AG09309 (cell line): Measurements from ENCODE around the gene ASXL1.
A peak's percentile ranks its signal among the peaks of the same experiment; 100 is the strongest.

Experiments used
- DNase-seq: peaks from one replicate; pipeline ENCODE4 v3.0.0-alpha.2; 2010; ENCODE audit warnings: low read depth
- H3K4me3 ChIP-seq: 2 replicates; pipeline ENCODE4 v1.5.1; 2011; ENCODE audit warnings: mild to moderate bottlenecking, low read depth, low read length, moderate library complexity; ENCODE audit not compliant: control insufficient read depth
- TF ChIP-seq, protein P1 (sequence below): IDR thresholded peaks from 2 replicates; pipeline ENCODE4 v1.5.1; 2011; ENCODE audit warnings: mild to moderate bottlenecking, low read depth, low read length, inconsistent platforms; ENCODE audit not compliant: insufficient read depth, control insufficient read depth; ENCODE audit errors: missing control alignments

The ASXL1 gene

DNA sequence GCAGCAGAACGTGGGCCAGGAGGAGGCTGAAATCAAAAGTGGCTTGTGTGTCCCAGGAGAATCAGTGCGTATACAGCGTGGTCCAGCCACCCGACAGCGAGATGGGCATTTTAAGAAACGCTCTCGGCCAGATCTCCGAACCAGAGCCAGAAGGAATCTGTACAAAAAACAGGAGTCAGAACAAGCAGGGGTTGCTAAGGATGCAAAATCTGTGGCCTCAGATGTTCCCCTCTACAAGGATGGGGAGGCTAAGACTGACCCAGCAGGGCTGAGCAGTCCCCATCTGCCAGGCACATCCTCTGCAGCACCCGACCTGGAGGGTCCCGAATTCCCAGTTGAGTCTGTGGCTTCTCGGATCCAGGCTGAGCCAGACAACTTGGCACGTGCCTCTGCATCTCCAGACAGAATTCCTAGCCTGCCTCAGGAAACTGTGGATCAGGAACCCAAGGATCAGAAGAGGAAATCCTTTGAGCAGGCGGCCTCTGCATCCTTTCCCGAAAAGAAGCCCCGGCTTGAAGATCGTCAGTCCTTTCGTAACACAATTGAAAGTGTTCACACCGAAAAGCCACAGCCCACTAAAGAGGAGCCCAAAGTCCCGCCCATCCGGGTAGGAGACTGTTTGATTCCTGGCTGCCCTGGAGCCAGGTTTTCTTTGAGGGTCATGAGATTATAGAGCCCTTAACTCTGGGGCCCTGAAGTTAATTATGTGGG is 75.3 kb downstream of the ASXL1 start:
- DNase-seq: no peak
- H3K4me3 ChIP-seq: no peak overlapping the region
- TF ChIP-seq, protein P1, sequence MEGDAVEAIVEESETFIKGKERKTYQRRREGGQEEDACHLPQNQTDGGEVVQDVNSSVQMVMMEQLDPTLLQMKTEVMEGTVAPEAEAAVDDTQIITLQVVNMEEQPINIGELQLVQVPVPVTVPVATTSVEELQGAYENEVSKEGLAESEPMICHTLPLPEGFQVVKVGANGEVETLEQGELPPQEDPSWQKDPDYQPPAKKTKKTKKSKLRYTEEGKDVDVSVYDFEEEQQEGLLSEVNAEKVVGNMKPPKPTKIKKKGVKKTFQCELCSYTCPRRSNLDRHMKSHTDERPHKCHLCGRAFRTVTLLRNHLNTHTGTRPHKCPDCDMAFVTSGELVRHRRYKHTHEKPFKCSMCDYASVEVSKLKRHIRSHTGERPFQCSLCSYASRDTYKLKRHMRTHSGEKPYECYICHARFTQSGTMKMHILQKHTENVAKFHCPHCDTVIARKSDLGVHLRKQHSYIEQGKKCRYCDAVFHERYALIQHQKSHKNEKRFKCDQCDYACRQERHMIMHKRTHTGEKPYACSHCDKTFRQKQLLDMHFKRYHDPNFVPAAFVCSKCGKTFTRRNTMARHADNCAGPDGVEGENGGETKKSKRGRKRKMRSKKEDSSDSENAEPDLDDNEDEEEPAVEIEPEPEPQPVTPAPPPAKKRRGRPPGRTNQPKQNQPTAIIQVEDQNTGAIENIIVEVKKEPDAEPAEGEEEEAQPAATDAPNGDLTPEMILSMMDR: no peak

DNA sequence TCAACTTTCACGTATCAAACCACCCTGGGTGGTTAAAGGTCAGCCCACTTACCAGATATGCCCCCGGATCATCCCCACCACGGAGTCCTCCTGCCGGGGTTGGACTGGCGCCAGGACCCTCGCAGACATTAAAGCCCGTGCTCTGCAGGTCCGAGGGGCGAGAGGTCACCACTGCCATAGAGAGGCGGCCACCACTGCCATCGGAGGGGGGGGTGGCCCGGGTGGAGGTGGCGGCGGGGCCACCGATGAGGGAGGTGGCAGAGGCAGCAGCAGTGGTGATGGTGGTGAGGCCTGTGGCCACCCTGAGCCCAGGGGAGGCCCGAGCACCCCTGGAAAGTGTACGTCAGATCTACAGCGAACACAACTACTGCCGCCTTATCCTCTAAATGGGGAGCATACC is 76.3 kb downstream of the ASXL1 start:
- TF ChIP-seq, protein P1: no peak
- H3K4me3 ChIP-seq: no peak overlapping the region
- no peak for DNase-seq

DNA sequence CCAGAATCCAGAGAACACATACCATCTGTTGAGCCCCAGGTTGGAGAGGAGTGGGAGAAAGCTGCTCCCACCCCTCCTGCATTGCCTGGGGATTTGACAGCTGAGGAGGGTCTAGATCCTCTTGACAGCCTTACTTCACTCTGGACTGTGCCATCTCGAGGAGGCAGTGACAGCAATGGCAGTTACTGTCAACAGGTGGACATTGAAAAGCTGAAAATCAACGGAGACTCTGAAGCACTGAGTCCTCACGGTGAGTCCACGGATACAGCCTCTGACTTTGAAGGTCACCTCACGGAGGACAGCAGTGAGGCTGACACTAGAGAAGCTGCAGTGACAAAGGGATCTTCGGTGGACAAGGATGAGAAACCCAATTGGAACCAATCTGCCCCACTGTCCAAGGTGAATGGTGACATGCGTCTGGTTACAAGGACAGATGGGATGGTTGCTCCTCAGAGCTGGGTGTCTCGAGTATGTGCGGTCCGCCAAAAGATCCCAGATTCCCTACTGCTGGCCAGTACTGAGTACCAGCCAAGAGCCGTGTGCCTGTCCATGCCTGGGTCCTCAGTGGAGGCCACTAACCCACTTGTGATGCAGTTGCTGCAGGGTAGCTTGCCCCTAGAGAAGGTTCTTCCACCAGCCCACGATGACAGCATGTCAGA is 77.4 kb downstream of the ASXL1 start:
- DNase-seq: no peak
- TF ChIP-seq, protein P1: no peak
- no peak overlapping the region for H3K4me3 ChIP-seq

DNA sequence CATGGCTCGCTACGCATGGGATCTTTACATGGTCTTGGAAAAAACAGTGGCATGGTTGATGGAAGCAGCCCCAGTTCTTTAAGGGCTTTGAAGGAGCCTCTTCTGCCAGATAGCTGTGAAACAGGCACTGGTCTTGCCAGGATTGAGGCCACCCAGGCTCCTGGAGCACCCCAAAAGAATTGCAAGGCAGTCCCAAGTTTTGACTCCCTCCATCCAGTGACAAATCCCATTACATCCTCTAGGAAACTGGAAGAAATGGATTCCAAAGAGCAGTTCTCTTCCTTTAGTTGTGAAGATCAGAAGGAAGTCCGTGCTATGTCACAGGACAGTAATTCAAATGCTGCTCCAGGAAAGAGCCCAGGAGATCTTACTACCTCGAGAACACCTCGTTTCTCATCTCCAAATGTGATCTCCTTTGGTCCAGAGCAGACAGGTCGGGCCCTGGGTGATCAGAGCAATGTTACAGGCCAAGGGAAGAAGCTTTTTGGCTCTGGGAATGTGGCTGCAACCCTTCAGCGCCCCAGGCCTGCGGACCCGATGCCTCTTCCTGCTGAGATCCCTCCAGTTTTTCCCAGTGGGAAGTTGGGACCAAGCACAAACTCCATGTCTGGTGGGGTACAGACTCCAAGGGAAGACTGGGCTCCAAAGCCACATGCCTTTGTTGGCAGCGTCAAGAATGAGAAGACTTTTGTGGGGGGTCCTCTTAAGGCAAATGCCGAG is 78.2 kb downstream of the ASXL1 start:
- TF ChIP-seq, protein P1: no peak
- no peak overlapping the region for H3K4me3 ChIP-seq
- no peak for DNase-seq

DNA sequence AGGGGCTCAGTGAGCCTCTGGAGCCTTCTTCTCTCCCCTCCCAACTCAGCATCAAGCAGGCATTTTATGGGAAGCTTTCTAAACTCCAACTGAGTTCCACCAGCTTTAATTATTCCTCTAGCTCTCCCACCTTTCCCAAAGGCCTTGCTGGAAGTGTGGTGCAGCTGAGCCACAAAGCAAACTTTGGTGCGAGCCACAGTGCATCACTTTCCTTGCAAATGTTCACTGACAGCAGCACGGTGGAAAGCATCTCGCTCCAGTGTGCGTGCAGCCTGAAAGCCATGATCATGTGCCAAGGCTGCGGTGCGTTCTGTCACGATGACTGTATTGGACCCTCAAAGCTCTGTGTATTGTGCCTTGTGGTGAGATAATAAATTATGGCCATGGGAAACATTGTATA is 78.8 kb downstream of the ASXL1 start:
- no peak overlapping the region for H3K4me3 ChIP-seq
- DNase-seq: no peak
- TF ChIP-seq, protein P1: no peak

DNA sequence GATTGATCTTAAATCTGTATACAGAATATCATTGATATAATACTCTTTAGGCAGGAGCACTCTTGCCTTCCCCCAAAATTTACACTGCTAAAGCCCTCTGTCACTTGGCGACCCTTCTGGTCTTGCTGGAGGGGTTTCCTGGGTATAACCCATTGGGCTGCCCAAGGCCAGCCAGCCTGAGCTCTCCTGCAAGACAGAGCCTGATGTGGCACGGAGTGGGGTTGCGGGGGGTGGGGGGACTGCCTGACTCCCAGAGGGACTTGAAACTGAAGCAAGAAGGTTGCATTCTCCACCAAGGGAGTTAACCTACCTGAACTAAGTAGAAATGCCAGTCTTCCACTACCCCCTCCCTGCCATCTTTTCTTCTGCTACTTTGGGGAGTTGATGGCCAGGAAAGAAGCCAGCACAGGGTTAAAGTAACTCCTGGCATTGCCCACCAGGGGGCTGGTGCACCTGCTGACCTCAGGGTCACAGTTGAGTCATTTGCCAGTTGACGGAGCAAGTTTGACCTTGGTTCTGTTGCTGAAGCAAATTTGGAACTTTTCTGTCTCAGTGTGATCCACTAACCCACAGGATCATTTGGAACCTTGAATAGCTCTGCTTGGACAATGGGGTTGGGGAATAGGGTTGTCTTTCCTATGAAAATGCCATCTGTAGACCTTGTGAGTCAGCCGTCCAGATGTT is 79.4 kb downstream of the ASXL1 start:
- no peak overlapping the region for H3K4me3 ChIP-seq
- no peak for DNase-seq
- TF ChIP-seq, protein P1: peak; percentile 29
